HepG2 (cell line): Measurements from ENCODE around the gene CRNN. TPM values are rescaled to one million over a fixed set of nuclear protein-coding genes. Genes with fewer than 3 reads are reported as not detected.

Experiments
- ATF5 ChIP-seq: sonication (generic); formaldehyde crosslinking; IDR thresholded peaks from 2 replicates; pipeline ENCODE4 v1.4.0; 2020; ENCODE audit warnings: mild to moderate bottlenecking, low read depth, missing genetic modification reagents
- CREM ChIP-seq, 2 experiments: sonication (generic) in 1 of 2; formaldehyde crosslinking in 1 of 2; IDR thresholded peaks; 2 replicates each; pipeline versions ENCODE4 v1.4.0 to v1.6.1; 2016 to 2020; ENCODE audit warnings: antibody characterized with exemption in 1 of 2, mild to moderate bottlenecking in 1 of 2, missing genetic modification reagents in 1 of 2
- ELF3 ChIP-seq: IDR thresholded peaks from 2 replicates; pipeline ENCODE4 v1.6.1; 2016; ENCODE audit warnings: missing genetic modification reagents, missing compliant biosample characterization
- ETV6 ChIP-seq: sonication (generic); formaldehyde crosslinking; conservative IDR thresholded peaks from 2 replicates; pipeline ENCODE4 v1.4.0; 2020; ENCODE audit warnings: missing genetic modification reagents
- GLMP ChIP-seq: sonication (generic); formaldehyde crosslinking; IDR thresholded peaks from 2 replicates; pipeline ENCODE4 v1.9.0; 2021; ENCODE audit warnings: missing genetic modification reagents, mild to moderate bottlenecking, borderline replicate concordance
- ISL2 ChIP-seq: sonication (generic); formaldehyde crosslinking; IDR thresholded peaks from 2 replicates; pipeline ENCODE4 v1.5.0; 2020; ENCODE audit warnings: missing genetic modification reagents
- MAFF ChIP-seq: IDR thresholded peaks from 2 replicates; pipeline ENCODE4 v1.6.1; 2011; ENCODE audit warnings: low read depth, low read length, improper control_type of control experiment
- PHF20 ChIP-seq: sonication (generic); formaldehyde crosslinking; IDR thresholded peaks from 2 replicates; pipeline ENCODE4 v1.5.0; 2020; ENCODE audit warnings: mild to moderate bottlenecking, missing genetic modification reagents
- SALL1 ChIP-seq: sonication (generic); formaldehyde crosslinking; IDR thresholded peaks from 2 replicates; pipeline ENCODE4 v1.8.0; 2022; ENCODE audit warnings: mild to moderate bottlenecking, missing genetic modification reagents
- STAT5B ChIP-seq: sonication (generic); formaldehyde crosslinking; IDR thresholded peaks from 2 replicates; pipeline ENCODE4 v1.4.0; 2020; ENCODE audit warnings: missing genetic modification reagents
- TEF ChIP-seq: sonication (generic); formaldehyde crosslinking; IDR thresholded peaks from 2 replicates; pipeline ENCODE4 v1.5.0; 2020; ENCODE audit warnings: missing genetic modification reagents
- ZBTB26 ChIP-seq: IDR thresholded peaks from 2 replicates; pipeline ENCODE4 v1.6.1; 2016; ENCODE audit warnings: missing compliant biosample characterization, missing genetic modification reagents, borderline replicate concordance
- ZKSCAN1 ChIP-seq: fragments of 150-350 bp; IDR thresholded peaks from 2 replicates; pipeline ENCODE4 v1.6.1; 2014; ENCODE audit warnings: low read length
- ZNF562 ChIP-seq: sonication (generic); formaldehyde crosslinking; IDR thresholded peaks from 2 replicates; pipeline ENCODE4 v1.8.0; 2022; ENCODE audit warnings: missing genetic modification reagents, borderline replicate concordance
- ZNF619 ChIP-seq: sonication (generic); formaldehyde crosslinking; IDR thresholded peaks from 2 replicates; pipeline ENCODE4 v1.4.0; 2020; ENCODE audit warnings: mild to moderate bottlenecking, missing genetic modification reagents
- ZNF644 ChIP-seq: IDR thresholded peaks from 2 replicates; pipeline ENCODE4 v1.6.1; 2016; ENCODE audit warnings: low read depth
- ZNF670 ChIP-seq: sonication (generic); formaldehyde crosslinking; IDR thresholded peaks from 2 replicates; pipeline ENCODE4 v1.8.0; 2022; ENCODE audit warnings: mild to moderate bottlenecking, missing genetic modification reagents, borderline replicate concordance
- ZSCAN22 ChIP-seq: sonication (generic); formaldehyde crosslinking; IDR thresholded peaks from 2 replicates; pipeline ENCODE4 v1.4.0; 2020; ENCODE audit warnings: mild to moderate bottlenecking, missing genetic modification reagents
- polyA plus RNA-seq, 8 experiments: library from polyadenylated mRNA; depleted of rRNA in 3 of 8; stranded (reverse) in 7 of 8; unstranded in 1 of 8; fragments of >200 nt; fragmentation: Illumina TruSeq in 4 of 8; extraction: Trizol in 4 of 8; gene quantifications; 2 replicates each; pipeline versions ENCODE4 v1.2.1 to v1.2.3, GENCODE V29; 2011 to 2016; ENCODE audit warnings: low read depth in 4 of 8, missing spikeins in 1 of 8, mixed read lengths in 1 of 8; ENCODE audit not compliant: insufficient read depth in 1 of 8
- total RNA-seq, 5 experiments: library from RNA; depleted of rRNA; stranded (reverse); fragments of >200 nt; fragmentation: Illumina TruSeq; extraction: Trizol; gene quantifications; 2 replicates each; pipeline ENCODE4 v1.2.3, GENCODE V29; 2016; ENCODE audit warnings: low read depth in 1 of 5
- TF ChIP-seq, protein P1 (sequence below): sonication (generic); formaldehyde crosslinking; IDR thresholded peaks from 2 replicates; pipeline ENCODE4 v1.9.0; 2021; ENCODE audit warnings: missing genetic modification reagents, borderline replicate concordance
- TF ChIP-seq, protein P2 (sequence below): sonication (generic); formaldehyde crosslinking; IDR thresholded peaks from 2 replicates; pipeline ENCODE4 v1.4.0; 2020; ENCODE audit warnings: missing genetic modification reagents
- TF ChIP-seq, protein P3 (sequence below): sonication (generic); formaldehyde crosslinking; IDR thresholded peaks from 2 replicates; pipeline ENCODE4 v1.9.0; 2021; ENCODE audit warnings: missing genetic modification reagents, mild to moderate bottlenecking, borderline replicate concordance

The CRNN gene
- total and polyA plus RNA-seq, 2 of the 13 experiments (the other 11 are each of a cell fraction or from before 2014, with no cell fraction given) = not detected

- no peak for TF ChIP-seq ATF5 (CRISPR knock-in tag)
- 0 out of 2 replicates have a peak, but pooled peaks have one; percentile 20 for TF ChIP-seq ZNF644
- 0 out of 2 replicates have a peak, but pooled peaks have one; percentile 23 for TF ChIP-seq PHF20 (CRISPR knock-in tag)
- no peak for TF ChIP-seq ZNF562
- TF ChIP-seq ZKSCAN1 = no peak
- TF ChIP-seq ZBTB26 = no peak
- TF ChIP-seq, protein P1, sequence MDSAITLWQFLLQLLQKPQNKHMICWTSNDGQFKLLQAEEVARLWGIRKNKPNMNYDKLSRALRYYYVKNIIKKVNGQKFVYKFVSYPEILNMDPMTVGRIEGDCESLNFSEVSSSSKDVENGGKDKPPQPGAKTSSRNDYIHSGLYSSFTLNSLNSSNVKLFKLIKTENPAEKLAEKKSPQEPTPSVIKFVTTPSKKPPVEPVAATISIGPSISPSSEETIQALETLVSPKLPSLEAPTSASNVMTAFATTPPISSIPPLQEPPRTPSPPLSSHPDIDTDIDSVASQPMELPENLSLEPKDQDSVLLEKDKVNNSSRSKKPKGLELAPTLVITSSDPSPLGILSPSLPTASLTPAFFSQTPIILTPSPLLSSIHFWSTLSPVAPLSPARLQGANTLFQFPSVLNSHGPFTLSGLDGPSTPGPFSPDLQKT (CRISPR knock-in tag) = no peak
- TF ChIP-seq ZNF670 (CRISPR knock-in tag) = no peak
- no peak for TF ChIP-seq STAT5B (CRISPR knock-in tag)
- TF ChIP-seq ELF3 (CRISPR knock-in tag) = no peak
- TF ChIP-seq GLMP = no peak
- no peak for TF ChIP-seq ZNF619 (CRISPR knock-in tag)
- no peak for TF ChIP-seq MAFF
- peak; percentile 14; the same call in 1 of the 2 replicates for TF ChIP-seq SALL1
- TF ChIP-seq, protein P2, sequence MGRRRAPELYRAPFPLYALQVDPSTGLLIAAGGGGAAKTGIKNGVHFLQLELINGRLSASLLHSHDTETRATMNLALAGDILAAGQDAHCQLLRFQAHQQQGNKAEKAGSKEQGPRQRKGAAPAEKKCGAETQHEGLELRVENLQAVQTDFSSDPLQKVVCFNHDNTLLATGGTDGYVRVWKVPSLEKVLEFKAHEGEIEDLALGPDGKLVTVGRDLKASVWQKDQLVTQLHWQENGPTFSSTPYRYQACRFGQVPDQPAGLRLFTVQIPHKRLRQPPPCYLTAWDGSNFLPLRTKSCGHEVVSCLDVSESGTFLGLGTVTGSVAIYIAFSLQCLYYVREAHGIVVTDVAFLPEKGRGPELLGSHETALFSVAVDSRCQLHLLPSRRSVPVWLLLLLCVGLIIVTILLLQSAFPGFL (CRISPR knock-in tag) = no peak
- TF ChIP-seq CREM (IDR thresholded peaks at IDR 0.05) = no peak
- no peak for TF ChIP-seq CREM (CRISPR knock-in tag; IDR thresholded peaks at IDR 0.05)
- TF ChIP-seq TEF = no peak
- TF ChIP-seq, protein P3, sequence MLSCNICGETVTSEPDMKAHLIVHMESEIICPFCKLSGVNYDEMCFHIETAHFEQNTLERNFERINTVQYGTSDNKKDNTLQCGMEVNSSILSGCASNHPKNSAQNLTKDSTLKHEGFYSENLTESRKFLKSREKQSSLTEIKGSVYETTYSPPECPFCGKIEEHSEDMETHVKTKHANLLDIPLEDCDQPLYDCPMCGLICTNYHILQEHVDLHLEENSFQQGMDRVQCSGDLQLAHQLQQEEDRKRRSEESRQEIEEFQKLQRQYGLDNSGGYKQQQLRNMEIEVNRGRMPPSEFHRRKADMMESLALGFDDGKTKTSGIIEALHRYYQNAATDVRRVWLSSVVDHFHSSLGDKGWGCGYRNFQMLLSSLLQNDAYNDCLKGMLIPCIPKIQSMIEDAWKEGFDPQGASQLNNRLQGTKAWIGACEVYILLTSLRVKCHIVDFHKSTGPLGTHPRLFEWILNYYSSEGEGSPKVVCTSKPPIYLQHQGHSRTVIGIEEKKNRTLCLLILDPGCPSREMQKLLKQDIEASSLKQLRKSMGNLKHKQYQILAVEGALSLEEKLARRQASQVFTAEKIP (CRISPR knock-in tag) = no peak
- TF ChIP-seq ZSCAN22 = no peak
- no peak for TF ChIP-seq ISL2 (CRISPR knock-in tag)
- no peak for TF ChIP-seq ETV6 (CRISPR knock-in tag)
These were observed 45.8 kb upstream of the CRNN start (continued) for GRCh38 chr1:152459596-152460528.
